Liver (tissue), 9 donors: ENCODE results near the gene ELL2. TPM values are rescaled to one million over a fixed set of nuclear protein-coding genes. Genes with fewer than 3 reads are reported as not detected.

Experiments
- DNase-seq: peaks from one replicate; pipeline ENCODE4 v3.0.0-alpha.2; 2017; ENCODE audit warnings: low spot score
- H3K27ac ChIP-seq, 2 donors: one replicate each; pipeline ENCODE4 v1.7.0; 2013; ENCODE audit warnings: inconsistent platforms in 2 of 2, low read length in 2 of 2, control low read depth in 1 of 2, low read depth in 1 of 2, mild to moderate bottlenecking in 1 of 2
- H3K27me3 ChIP-seq, 4 donors: one replicate each; pipeline versions ENCODE4 v1.6.1 to v1.7.0; 2013; ENCODE audit warnings: low read length in 3 of 4, inconsistent platforms in 1 of 4, mild to moderate bottlenecking in 1 of 4, moderate library complexity in 1 of 4; ENCODE audit not compliant: control insufficient read depth in 4 of 4, insufficient read depth in 4 of 4
- H3K36me3 ChIP-seq, 4 donors: one replicate each; pipeline versions ENCODE4 v1.6.1 to v1.7.0; 2013; ENCODE audit warnings: low read length in 3 of 4, mild to moderate bottlenecking in 3 of 4, low read depth in 1 of 4, moderate library complexity in 1 of 4; ENCODE audit not compliant: control insufficient read depth in 4 of 4, insufficient read depth in 3 of 4
- H3K4me1 ChIP-seq, 4 donors: one replicate each; pipeline versions ENCODE4 v1.6.1 to v1.7.0; 2013; ENCODE audit warnings: low read length in 3 of 4, mild to moderate bottlenecking in 3 of 4, moderate library complexity in 1 of 4; ENCODE audit not compliant: control insufficient read depth in 4 of 4, insufficient read depth in 4 of 4
- H3K4me3 ChIP-seq, 3 donors: one replicate each; pipeline versions ENCODE4 v1.6.1 to v1.7.0; 2013; ENCODE audit warnings: low read length in 3 of 3, control low read depth in 1 of 3, low read depth in 1 of 3, mild to moderate bottlenecking in 1 of 3
- H3K9ac ChIP-seq, 2 donors: one replicate each; pipeline ENCODE4 v1.7.0; 2013; ENCODE audit warnings: low read length in 2 of 2, mild to moderate bottlenecking in 2 of 2, moderate library complexity in 2 of 2, control low read depth in 1 of 2, low read depth in 1 of 2
- H3K9me3 ChIP-seq, 4 donors: one replicate each; pipeline versions ENCODE4 v1.6.1 to v1.7.0; 2013; ENCODE audit warnings: low read length in 3 of 4; ENCODE audit not compliant: control insufficient read depth in 4 of 4
- ATF3 ChIP-seq: IDR thresholded peaks from 2 replicates; pipeline ENCODE4 v1.6.1; 2016; ENCODE audit warnings: antibody characterized with exemption
- CTCF ChIP-seq: fragments of 150-350 bp; IDR thresholded peaks from 2 replicates; pipeline ENCODE4 v1.5.1; 2017; ENCODE audit warnings: improper control_type of control experiment, low read depth, low read length; ENCODE audit not compliant: missing input control
- EGR1 ChIP-seq, 2 donors: IDR thresholded peaks; 2 replicates each; pipeline ENCODE4 v1.6.1; 2016 to 2018; ENCODE audit warnings: antibody characterized with exemption in 2 of 2, low read depth in 2 of 2
- FOXA2 ChIP-seq: IDR thresholded peaks from 2 replicates; pipeline ENCODE4 v1.6.1; 2016; ENCODE audit warnings: antibody characterized with exemption
- GABPA ChIP-seq, 2 donors: IDR thresholded peaks in 1 of 2; conservative IDR thresholded peaks in 1 of 2; 2 replicates each; pipeline ENCODE4 v1.6.1; 2016; ENCODE audit warnings: antibody characterized with exemption in 2 of 2, mild to moderate bottlenecking in 1 of 2, moderate library complexity in 1 of 2
- HNF4A ChIP-seq, 2 donors: conservative IDR thresholded peaks; 2 replicates each; pipeline ENCODE4 v1.6.1; 2016; ENCODE audit warnings: antibody characterized with exemption in 2 of 2, mild to moderate bottlenecking in 2 of 2
- HNF4G ChIP-seq: IDR thresholded peaks from 2 replicates; pipeline ENCODE4 v1.6.1; 2016; ENCODE audit warnings: antibody characterized with exemption
- JUND ChIP-seq, 2 donors: IDR thresholded peaks; 2 replicates each; pipeline ENCODE4 v1.6.1; 2016; ENCODE audit warnings: antibody characterized with exemption in 2 of 2
- MAX ChIP-seq: IDR thresholded peaks from 2 replicates; pipeline ENCODE4 v1.6.1; 2016; ENCODE audit warnings: antibody characterized with exemption
- NR2F2 ChIP-seq: IDR thresholded peaks from 2 replicates; pipeline ENCODE4 v1.6.1; 2016; ENCODE audit warnings: antibody characterized with exemption
- REST ChIP-seq: IDR thresholded peaks from 2 replicates; pipeline ENCODE4 v1.6.1; 2016; ENCODE audit warnings: antibody characterized with exemption, mild to moderate bottlenecking
- RXRA ChIP-seq, 2 donors: IDR thresholded peaks; 2 replicates each; pipeline ENCODE4 v1.6.1; 2017 to 2018; ENCODE audit warnings: antibody characterized with exemption in 2 of 2, mild to moderate bottlenecking in 1 of 2
- SP1 ChIP-seq: IDR thresholded peaks from 2 replicates; pipeline ENCODE4 v1.6.1; 2018; ENCODE audit warnings: antibody characterized with exemption, mild to moderate bottlenecking
- TAF1 ChIP-seq: conservative IDR thresholded peaks from 2 replicates; pipeline ENCODE4 v1.6.1; 2016; ENCODE audit warnings: antibody characterized with exemption, mild to moderate bottlenecking
- YY1 ChIP-seq: IDR thresholded peaks from 2 replicates; pipeline ENCODE4 v1.6.1; 2016; ENCODE audit warnings: antibody characterized with exemption, mild to moderate bottlenecking
- ZBTB33 ChIP-seq: IDR thresholded peaks from 2 replicates; pipeline ENCODE4 v1.6.1; 2016; ENCODE audit warnings: antibody characterized with exemption
- WGBS: extraction: QIAGEN DNeasy Blood & Tissue Kit; methylation state at CpG from one replicate; pipeline ENCODE4 v1.1.7; 2013; 5-methylcytosine and 5-hydroxymethylcytosine counted together
- polyA plus RNA-seq, 2 donors: library from polyadenylated mRNA; stranded (reverse) in 1 of 2; unstranded in 1 of 2; fragments of 200-250 nt in 1 of 2; fragments of >200 nt in 1 of 2; fragmentation: Nextera tagmentation in 1 of 2; extraction: Ambion mirVana in 1 of 2; gene quantifications; one replicate each; pipeline versions ENCODE4 v1.2.1 to v1.2.3, GENCODE V29; 2013 to 2015
- total RNA-seq, 2 donors: library from RNA; depleted of rRNA; stranded (reverse); fragments of >200 nt; gene quantifications; one replicate each; pipeline ENCODE4 v1.2.3, GENCODE V29; 2014
- donor health status: healthy.
- donor health status: healthy.
- donor health status: healthy.
- donor health status: healthy.
- donor health status: healthy.

ELL2 gene
- total and polyA plus RNA-seq, 4 donors = 21.0 to 64.5 (median 45.9) TPM

GRCh38 chr5:95919658-95920057, 42.0 kb downstream of the ELL2 start:
- TF ChIP-seq MAX = no peak
- no peak for TF ChIP-seq EGR1 (IDR thresholded peaks at IDR 0.05; ENCODE audit: low read depth in 2 of 2)
- TF ChIP-seq NR2F2 = no peak
- TF ChIP-seq FOXA2 = no peak
- TF ChIP-seq JUND (IDR thresholded peaks at IDR 0.05) = no peak
- no peak for TF ChIP-seq HNF4G
- TF ChIP-seq TAF1 = no peak
- TF ChIP-seq REST = no peak
- TF ChIP-seq CTCF = no peak
- TF ChIP-seq YY1 = no peak
- peaks cover 0 to 19% (median 8%) of the 10 kb centered on the region in 4 donors for H3K36me3 ChIP-seq
- no peak overlapping the region for H3K9ac ChIP-seq
- WGBS = 64% methylated on average over 2 of the region's 2 CpGs
- H3K27ac ChIP-seq = no peak overlapping the region
- no peak overlapping the region for H3K4me3 ChIP-seq
- no peaks in the 10 kb centered on the region for H3K27me3 ChIP-seq
- no peak for DNase-seq
- no peaks in the 10 kb centered on the region for H3K9me3 ChIP-seq
- H3K4me1 ChIP-seq = peaks cover 7 to 65% (median 47%) of the 10 kb centered on the region in 4 donors

GRCh38 chr5:95918421-95919006, 43.1 kb downstream of the ELL2 start:
- no peak overlapping the region for H3K4me3 ChIP-seq
- TF ChIP-seq YY1 (no peak), MAX (no peak), NR2F2 (no peak), HNF4G (no peak), RXRA (IDR thresholded peaks at IDR 0.05) (no peak), REST (no peak), CTCF (no peak), SP1 (no peak), EGR1 (IDR thresholded peaks at IDR 0.05; ENCODE audit: low read depth in 2 of 2) (no peak), GABPA (IDR thresholded peaks at IDR 0.05 in 1 of 2, conservative IDR thresholded peaks at IDR 0.05 in 1 of 2) (no peak), ATF3 (no peak), ZBTB33 (no peak), TAF1 (no peak), HNF4A (conservative IDR thresholded peaks at IDR 0.05) (no peak), FOXA2 (no peak)

More at GRCh38 chr5:95918421-95919006, 43.1 kb downstream of the ELL2 start:
- peaks cover 0 to 20% (median 8%) of the 10 kb centered on the region in 4 donors for H3K36me3 ChIP-seq
- H3K4me1 ChIP-seq = peaks cover 7 to 55% (median 39%) of the 10 kb centered on the region in 4 donors
- H3K9me3 ChIP-seq = no peaks in the 10 kb centered on the region
- no peak for DNase-seq
- no peak overlapping the region for H3K9ac ChIP-seq
- no peaks in the 10 kb centered on the region for H3K27me3 ChIP-seq
- 83% methylated on average over 3 of the region's 3 CpGs for WGBS
- H3K27ac ChIP-seq = no peak overlapping the region
